ENCODE data around the gene ORC1. TPM values are rescaled to one million over a fixed set of nuclear protein-coding genes. Genes with fewer than 3 reads are reported as not detected.
A peak's percentile ranks its signal among the peaks of the same experiment; 100 is the strongest.

The ORC1 gene
- total RNA-seq, result 5.7 TPM

DNA sequence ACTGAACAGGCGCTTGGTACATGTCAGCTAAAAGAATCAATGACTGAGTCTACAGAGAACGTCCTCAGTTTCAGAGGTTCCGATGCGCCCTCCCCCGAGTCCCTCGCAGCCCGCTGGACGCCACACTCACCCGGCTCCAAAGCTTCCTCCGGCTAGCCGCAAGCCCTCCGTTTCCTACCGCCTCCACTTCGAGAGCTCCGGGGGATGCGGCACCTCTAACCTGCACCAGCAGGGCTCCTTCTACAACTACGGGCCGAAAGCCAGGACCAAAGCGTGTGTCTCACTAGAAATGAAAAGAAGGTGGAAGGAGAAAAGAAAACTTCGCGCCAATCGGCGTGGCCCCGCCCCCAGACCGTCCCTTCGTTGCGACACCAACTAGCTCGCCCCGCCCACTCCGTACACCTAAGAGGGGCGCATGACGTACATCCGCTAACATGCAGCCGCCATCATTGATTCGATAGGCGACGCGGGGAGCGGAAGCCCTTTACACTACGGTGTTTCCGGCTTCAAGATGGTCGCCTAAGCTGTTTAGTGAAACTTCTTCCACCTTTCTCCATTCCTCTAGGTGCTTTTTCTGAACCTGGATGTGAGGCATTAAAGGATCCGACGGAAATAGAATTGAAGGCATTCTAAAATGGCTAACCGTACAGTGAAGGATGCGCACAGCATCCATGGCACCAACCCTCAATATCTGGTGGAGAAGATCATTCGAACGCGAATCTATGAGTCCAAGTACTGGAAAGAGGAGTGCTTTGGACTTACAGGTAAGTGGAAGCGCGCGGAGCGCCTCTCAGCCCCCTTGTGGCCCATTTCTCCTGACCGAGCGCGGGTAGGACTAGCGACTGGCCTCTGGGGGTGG, at the start of gene ORC1, which contains the start of gene PRPF38A:
Gene ORC1 (minus strand): TSS at position 308 of the 859 bp plus-strand sequence. CDS start 2,200 bp downstream, outside the sequence.
Gene PRPF38A (plus strand): TSS at position 487 of the 859 bp plus-strand sequence. CDS start 148 bp downstream, at position 635.
- ATAC-seq, result peak; percentile 99

DNA sequence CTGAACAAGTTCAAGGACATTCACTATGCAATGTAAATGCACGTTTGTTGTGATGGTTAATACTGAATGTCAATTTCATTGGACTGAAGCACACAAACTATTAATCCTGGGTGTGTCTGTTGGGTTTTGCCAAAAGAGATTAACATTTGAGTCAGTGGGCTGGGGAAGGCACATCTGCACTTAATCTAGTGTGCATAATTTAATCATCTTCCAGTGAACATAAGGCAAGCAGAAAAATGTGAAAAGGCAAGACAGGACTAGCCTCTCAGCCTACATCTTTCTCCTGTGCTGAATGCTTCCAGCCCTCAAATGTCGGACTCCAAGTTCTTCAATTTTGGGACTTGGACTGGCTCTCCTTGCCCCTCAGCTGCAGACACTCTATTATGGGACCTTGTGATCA, 40.2 kb upstream of the ORC1 start:
- ATAC-seq, result no peak

DNA sequence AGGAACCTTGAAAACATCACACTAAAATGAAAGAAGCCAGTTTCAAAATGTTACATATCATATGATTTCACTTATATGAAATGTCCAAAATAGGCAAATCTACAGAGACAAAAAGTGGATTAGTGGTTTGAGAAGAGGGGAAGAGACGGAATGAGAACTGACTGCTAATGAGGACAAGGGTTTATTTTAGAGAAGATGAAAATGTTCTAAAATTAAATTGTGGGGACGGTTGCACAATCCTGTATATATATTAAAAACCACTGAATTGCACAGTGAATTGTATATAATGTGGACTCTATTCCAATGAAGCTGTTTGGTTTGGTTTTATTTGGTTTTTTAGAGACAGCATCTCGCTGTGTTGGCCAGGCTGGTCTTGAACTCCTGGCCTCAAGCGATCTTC, 35.8 kb upstream of the ORC1 start:
- no peak for ATAC-seq

DNA sequence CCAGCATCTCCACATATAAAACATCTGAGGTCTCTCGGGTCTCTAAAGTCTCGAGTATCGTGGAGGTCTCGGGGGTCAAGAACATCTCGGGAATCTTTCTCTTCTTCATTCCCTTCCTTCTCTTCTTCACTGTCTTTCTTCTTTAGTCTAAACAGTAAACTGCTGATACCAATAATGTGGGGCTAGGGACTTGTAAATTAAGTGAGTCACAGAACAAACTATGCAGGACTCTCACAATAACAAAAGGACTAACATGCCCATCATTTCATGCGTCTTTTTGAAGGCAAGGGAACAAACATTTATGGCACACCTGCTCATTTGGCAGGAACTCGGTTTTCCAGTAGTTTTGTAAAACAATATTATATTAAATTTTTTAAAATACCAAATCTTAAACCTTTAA, 32.6 kb upstream of the ORC1 start:
- ATAC-seq, result no peak

DNA sequence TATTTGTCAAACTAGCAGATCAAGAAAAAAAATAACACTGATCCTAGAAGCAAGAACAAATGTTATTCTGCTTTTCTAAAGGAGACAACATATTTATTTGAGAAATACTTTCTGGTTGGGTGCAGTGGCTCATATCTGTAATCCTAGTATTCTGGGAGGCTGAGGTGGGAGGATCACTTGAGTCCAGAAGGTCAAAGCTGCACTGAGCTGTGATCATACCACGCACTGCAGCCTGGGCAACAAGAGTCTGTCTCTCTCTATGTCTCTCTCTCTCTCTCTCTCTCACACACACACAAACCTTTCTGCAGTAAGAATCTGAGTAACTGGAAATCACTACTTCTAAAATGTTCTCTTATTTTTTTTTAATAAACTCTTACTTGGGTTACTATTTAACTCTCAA, 31.4 kb upstream of the ORC1 start:
- no peak for ATAC-seq

DNA sequence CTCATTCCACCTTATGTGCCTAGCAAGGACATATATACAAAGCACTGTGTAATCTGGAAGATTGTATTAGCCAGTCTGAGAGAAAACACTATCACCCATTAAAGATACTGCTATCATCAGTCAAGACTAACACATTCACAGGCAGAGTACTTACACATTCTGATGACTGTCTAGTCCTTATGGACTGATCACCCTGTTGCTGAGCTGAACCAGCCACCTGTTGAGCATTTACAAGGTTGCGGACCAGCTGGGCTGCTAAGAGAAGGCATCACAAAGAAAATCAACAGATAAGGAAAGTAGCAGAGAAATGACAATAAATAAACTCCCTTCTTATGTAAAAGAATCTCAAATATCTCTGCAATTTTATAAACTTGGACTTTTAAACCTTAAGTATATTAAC, 31.0 kb upstream of the ORC1 start:
- no peak for ATAC-seq

DNA sequence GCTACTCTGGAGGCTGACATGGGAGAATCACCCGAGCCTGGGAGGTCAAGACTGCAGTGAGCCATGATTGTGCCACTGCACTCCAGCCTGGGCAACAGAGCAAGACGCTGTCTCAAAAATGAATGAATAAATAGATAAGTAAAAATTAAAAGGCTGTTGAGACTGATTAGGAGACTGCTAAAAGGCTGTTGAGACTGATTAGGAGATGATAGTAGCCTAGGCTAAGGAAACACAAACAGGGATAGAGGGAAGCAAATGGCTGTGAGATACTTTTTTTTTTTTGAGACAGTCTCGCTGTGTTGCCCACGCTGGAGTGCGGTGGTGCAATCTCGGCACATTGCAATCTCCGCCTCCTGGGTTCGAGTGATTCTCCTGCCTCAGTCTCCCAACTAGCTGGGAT, 28.6 kb upstream of the ORC1 start:
- no peak for ATAC-seq

DNA sequence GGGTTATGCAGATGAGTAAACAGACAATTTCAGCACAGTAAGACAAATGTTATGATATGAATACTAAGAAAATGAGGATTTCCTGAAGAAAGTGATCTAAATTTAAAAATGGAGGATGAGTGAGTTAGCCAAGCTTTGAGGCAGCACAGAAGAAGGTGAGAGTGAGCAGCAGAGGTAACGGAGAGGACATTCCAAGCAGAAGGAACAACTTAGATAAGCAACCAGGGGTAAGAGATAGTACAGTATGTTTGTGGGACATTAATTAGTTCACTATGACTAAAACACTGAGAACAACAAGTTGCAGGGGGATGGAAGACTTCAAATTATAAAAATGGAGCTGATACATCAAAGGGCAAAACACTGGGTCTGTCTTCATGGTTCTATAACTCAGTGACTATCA, 22.9 kb upstream of the ORC1 start:
- no peak for ATAC-seq

DNA sequence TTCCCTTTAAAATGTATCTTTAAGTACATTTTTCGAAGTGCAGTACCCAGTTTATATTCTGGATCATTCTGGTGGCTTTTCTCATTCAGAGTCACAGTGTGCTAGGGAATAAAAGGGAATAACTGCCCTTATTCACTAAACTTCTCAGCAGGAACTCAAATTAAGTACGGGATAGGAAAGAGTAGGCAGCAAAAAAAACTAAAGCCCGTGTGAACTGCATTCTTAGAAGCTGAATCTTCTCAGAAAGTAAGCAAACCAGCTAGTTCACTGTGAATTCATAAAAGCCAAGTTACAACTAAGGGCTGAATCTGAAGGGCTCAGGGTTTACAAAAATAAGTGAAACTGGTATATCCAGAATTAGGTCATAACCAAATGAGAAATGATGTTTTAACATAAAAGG, 22.1 kb upstream of the ORC1 start:
- peak; percentile 53 for ATAC-seq

DNA sequence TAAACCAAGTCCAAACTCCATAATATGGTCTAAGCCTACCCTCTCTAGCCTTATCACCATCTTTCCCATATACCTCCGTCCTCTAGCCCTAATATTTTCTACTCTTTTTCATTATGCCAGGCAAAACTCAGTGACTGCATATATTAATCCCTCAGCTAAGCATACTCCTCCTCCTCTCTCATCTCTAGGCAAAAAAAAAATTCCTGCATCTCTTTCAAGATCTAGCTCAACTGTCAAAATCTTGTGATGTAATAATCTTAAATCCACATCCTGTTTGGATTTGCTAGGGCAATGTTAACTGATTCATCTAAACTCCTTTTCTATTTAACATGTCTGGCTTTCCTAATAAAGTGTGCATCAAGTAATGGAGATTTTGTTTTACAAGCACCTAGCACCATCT, 20.6 kb upstream of the ORC1 start:
- no peak for ATAC-seq

DNA sequence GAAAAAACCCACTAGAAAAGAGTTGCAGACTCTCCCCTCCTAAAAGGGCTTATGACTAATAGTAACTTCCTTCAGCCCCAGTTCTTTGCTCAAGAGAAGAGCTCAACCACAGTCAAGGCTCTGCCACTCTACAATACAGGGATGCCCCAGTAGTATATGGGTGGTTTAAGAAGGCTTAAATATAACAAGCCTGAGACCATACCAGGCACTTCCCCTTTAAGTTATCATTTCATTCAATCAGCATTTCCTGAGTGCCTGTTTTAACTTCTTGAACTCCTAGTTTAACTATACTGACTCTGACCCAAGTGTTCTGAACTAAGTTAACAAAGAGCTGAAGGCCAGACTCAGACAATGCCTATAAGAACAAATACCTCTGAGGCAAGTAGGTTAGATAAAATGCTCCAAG, 20.0 kb upstream of the ORC1 start:
- peak; percentile 48 for ATAC-seq

DNA sequence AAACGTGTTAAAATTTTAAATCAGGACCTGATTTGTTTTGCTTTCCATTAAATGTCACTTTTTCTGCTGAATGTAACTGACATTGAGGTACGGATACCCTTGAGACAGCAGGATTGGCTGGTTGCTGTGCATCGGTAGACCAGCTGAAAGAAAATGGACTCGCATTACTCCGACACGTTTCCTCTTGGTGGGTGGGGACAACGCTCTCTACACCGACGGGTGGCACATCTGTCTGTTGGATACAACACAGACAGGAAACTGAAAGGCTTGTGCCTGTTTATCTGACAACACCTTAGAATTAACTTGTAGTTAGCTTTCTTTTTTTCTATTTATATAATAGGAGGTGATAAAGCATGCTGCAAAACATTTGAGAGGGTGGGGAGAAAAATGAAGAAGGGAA, 19.5 kb upstream of the ORC1 start:
- no peak for ATAC-seq

DNA sequence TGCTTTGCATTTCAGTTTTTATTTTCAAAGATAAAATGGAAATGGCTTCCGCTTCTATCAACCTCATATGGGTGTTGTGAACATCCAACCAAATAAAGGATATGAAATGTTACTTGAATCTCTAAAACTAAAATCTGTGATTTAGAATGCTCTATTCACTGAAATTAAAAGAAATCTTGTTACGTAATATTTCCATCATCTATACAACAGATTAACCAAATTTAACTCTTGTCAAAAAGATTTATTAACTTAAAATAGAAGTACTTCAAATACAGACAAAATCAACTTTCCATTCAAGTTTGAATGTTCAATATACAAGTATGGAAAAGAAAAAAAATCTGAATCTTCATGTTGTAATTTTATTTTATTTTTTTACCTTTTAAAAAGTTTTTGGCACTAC, 18.8 kb upstream of the ORC1 start:
- ATAC-seq, result no peak

DNA sequence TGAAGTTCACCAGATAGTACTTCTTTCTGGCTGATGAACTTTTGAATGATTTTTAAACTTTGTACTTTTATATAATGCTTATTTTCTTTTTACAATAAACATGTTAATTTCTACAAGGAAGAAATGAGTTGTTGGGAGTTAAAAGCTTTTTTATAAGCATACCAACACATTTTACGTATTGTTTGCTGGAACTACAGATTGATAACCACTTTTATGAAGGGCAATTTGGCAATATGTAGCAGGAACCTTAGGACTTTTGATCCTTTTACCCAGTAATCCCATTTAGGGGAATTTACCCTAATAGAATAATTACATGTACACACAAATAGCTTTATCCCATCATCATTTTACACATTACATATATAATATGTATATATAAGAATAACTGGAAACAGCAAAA, 16.5 kb upstream of the ORC1 start:
- no peak for ATAC-seq

DNA sequence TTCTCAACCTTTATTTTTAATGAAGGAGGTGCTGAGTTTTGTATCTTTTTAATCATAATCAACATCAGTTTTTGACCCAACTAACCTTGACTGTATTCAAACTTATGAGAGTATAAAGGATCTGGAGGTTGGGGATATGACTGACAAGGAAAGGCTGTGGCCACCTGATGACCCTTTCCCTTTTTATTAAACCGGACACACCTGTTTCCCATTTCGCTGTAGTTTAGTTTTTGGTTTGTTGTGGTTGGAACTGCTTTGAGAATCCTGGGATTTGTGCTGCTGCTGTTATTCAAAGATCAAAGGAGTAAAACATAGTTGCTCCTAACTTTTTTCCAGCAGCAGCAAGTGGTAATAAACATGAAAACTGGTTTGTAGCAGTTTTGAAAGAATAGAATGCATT, 12.6 kb upstream of the ORC1 start:
- no peak for ATAC-seq

DNA sequence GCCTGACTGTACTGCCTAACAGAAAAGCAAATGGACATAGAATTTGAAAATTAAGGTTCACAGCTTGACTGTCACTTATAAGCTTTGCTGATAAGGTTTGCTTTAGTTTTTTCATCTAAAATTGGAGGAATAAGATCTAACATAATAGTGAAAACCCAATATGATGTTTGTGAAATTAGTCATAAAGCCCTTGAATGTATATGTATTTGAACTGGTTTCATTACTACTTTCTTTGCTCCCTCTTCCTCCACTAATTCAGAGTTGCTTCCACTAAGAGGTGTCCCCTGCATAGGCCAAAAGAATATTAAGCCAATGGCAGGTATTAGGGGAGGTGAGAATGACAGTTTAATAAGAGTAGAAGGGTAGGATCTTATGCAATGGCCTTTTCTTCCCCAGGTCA, 10.7 kb upstream of the ORC1 start:
- ATAC-seq, result no peak

DNA sequence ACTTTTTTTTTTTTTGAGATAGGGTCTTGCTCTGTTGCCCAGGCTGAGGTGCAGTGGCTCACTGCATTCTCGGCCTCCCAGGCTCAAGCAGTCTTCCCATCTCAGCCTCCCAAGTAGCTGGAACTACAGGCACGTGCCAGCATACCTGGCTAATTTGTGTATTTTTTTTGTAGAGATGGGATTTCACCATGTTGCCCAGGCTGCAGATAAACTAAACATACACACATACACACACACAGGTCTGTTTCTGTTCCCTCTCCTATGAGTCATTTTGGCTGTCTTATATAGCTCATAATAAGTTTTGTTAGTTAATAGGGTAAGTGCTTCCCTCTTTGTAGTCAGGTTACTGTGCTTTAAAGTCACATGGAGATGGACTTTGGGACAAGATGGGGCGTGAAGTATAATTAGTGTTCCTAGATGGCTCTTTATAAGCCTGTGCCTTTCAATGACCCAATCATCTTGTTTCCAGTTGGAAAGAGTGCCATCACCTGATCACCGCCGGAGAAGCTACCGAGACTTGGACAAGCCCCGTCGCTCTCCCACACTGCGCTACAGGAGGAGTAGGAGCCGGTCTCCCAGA, 9.3 kb upstream of the ORC1 start:
- no peak for ATAC-seq

DNA sequence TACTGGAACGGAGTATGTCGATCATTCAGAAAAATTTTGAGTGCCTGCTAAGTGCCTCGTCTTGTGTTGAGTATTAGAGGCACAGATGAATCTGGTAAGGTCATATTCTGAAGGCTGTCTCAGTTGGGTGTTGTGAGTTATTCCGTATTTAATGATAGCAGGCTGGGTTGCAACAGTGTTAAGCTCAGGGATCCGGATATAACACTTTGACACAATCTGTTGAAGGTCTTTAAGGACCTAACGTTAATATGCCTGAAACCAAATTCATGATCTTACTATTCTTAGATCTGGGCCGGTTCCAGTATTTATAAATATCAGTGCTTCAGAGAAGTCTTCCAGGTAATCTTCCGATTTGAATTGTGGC, 734 bp upstream of the ORC1 start:
- ATAC-seq, result no peak

DNA sequence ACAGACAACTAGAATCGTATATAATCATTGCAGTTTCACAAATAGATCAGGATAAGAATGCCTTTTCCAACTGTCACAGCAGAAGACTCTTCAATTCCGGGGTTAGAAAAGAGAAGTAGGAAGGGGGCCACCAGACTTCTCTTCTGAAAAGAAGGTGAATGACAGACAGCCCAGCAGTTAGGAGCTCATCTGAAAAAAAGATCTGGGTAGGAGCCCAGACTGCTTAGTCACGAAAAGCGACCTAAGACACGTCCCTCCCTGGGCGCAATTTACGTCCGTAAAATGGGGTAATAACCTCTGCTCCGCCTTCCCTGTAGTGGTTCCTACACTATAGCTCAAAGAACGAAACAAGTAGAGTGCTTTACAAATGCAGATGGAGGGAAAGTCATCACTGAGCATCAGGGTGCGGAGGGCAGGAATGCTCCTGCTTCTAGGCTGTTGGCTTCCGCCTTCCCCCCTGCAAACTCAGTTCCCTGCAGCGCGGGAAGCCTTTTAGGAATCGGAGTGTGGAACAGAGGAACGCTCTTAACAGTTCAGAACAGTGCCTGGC, 582 bp downstream of the ORC1 start:
- ATAC-seq, result peak; percentile 74

DNA sequence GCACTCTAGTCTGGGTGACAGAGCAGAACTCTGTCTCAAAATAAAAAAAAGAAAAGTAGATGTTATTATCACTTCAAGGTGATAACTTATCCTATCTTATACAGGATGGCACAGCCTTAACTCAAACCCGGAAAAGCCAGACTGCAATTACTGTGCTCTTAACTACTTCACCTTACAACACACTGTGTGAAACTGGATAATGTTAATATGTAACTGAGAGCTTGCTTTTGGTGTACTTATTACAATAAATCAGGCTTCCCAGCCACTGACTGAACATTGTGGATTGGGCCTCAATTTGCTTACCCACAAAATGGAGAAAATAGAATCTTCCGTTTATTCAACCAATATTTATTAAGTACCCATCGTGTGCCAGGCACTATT, 1.4 kb downstream of the ORC1 start:
- ATAC-seq, result no peak

DNA sequence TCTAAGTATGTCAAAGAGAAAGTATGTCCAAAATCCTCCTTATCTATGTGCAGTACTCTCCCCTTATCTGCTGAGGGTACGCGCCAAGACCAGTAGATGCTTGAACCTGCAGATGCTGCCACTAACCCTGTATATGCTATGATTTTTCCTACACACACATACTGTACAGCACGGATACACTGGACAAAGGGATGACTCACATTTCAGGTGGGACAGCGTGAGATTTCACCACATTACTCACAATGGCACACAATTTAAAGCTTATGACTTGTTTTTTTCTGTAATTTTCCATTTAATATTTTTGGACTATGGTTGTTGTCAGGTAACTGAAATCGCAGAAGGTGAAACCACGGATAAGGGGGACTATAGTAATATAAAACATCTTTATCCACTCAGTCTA, 4.1 kb downstream of the ORC1 start:
- no peak for ATAC-seq

DNA sequence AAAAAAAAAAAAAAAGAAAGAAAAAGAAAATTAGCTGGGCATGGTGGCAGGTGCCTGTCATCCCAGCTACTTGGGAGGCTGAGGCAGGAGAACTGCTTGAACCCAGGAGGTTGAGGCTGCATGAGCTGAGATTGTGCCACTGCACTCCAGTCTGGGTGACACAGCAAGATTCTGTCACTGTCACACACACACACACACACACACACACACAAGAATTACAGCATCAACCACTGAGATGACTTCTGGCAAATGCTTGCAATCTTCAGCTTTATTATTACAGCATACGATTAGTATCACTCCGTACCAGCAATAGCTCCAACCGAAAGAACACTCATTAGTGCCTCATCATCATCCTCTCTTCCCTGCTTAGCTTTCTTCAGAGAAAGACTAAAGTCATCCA, 4.6 kb downstream of the ORC1 start:
- no peak for ATAC-seq

DNA sequence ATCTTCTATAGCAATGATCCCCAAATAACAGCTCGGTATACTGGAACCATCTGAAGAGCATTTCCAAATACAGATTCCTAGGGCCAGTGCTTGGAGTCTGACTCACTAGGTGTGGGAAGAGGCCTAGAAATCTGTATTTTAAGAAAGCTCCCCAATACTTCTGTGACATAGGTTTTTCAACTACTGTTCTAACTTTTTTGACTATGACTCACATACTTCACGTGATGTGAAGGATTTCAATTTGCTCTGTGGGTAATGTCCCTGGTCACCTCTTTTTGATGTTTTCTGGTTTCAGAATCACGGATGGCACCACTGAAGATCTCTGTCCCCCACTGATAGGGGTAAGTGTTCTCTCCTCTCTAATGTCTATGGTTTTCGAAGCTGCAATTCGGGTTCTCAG, 11.0 kb downstream of the ORC1 start:
- no peak for ATAC-seq

DNA sequence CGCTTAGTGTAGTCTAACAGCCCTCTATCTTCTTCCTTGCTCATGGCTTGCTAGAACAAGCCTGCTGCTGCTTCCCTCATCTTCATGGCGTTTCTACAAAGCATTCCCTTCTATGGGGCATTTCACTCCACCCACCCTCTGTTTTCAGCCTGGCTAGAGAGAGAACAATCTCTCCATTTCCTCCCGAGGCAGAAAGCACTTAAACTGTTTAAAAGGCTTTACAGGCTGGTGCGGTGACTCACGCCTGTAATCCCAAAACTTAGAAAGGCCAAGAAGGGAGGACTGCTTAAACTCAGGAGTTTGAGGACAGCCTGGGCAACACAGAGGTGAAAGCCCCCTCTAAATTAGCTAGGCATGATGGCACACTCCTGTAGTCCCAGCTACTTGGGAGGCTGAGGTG, 17.8 kb downstream of the ORC1 start:
- peak; percentile 78 for ATAC-seq

Measured in esophagus mucosa (tissue), 1 donor.